ENCODE results near the gene IPO13.
A peak's percentile ranks its signal among the peaks of the same experiment; 100 is the strongest.

The IPO13 gene

DNA sequence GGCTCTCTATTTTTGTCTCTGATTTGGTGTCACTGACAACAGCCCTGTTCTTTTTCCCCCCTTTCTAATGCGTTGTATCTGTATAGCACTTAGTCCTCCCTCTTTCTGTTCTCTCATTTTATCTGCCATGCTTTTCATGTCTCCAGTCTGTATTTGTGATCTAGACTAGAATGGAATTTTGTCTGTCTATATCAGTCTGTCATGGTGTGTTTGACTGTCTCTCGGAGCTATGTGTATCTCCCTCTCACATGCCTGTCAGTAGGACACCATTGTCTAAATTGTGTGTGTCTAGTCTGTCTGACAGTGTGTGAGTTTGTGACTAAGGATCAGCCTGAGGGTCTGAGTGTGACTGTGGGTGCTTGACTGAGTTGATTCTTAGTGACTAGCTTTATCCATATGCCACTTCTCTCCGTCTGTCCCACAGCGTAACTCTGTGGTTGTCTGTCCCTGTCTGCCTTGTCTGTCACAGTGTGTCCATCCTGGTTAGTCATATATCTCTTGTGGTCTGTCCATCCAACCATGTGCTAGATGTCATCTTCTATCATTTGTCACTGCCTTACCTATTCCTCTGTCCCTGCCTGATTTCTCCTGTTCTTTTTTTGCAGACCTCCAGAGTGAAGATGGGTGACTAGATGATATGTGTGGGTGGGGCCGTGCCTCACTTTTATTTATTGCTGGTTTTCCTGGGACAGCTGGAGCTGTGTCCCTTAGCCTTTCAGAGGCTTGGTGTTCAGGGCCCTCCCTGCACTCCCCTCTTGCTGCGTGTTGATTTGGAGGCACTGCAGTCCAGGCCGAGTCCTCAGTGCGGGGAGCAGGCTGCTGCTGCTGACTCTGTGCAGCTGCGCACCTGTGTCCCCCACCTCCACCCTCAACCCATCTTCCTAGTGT, 30.9 kb downstream of the IPO13 start:
- TF ChIP-seq CTCF (conservative IDR thresholded peaks at IDR 0.05): no peak
- no peak for TF ChIP-seq ZFX (IDR thresholded peaks at IDR 0.05)
- peak overlapping the region; percentile 76 for H3K27ac ChIP-seq

DNA sequence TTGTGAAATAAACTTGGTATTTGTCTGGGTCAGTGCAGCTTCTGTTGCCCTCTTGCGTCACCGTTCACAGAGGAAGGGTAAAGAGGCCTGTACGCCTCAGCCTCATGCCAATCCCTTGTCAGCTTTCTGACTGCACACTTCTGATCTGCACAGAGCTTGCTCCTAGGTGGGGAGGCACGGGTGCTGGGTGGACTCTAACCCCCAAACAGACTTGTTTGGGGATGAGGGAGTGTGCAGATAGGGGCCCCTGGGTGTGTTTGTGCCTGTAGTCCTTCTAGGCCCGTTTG, 31.5 kb downstream of the IPO13 start:
- peak overlapping the region; percentile 76 for H3K27ac ChIP-seq
- TF ChIP-seq CTCF (conservative IDR thresholded peaks at IDR 0.05): no peak
- no peak for TF ChIP-seq ZFX (IDR thresholded peaks at IDR 0.05)

DNA sequence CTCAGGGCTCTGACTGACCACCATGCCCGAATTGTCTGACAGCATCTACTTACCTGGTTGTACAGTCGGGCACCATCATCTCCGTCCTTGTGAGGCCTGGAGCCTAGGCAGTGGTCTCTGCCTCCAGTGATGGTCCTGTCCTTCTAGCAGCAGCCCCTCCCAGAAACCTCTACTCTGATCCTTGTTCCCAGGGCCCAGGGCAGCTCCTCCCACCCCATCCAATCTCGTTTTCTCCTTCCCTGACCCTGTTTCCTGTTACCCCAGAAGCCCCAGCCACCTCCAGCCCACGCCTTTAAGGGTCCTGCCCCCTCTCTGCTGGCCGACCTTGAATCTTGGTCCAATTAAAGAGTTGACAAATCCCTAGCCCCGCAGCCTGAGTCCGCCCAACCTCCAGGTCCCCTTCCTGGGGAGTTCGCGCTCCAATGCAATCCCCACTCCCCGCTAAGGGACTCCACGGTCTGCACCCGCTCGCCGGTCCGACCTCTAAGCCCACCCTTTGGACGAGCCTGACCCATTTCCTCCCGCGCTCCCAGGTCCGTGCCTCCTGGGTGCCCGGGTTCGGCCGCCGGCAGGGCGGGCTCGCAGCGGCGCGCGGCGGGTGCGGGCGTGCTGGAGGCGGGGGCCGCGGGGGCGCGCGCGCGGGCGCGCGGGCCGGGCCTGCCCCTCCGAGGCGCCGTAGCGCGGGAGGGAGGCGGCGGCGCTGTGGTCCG, 32.0 kb downstream of the IPO13 start, which contains the start of gene B4GALT2:
Gene B4GALT2 (plus strand): TSS at position 660 of the 710 bp plus-strand sequence. CDS start 1,951 bp downstream, outside the sequence.
- TF ChIP-seq ZFX (IDR thresholded peaks at IDR 0.05) (no peak), CTCF (conservative IDR thresholded peaks at IDR 0.05) (no peak)
- peak within 1 kb of the TSS; percentile 76 for H3K27ac ChIP-seq

DNA sequence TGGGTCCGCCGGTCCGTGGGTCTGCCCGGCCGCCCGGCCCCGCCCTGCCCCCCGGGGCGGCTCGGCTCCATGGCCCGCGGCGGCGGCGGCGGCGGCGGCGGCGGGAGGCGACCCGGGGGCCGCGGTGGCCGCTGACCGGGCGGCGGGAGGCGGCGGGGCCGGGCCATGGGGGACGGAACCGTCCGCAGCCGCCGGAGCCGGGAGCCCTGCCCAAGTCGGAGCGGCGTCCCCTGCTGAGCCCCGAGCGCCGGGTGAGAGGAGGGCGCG, 32.4 kb downstream of the IPO13 start:
- H3K27ac ChIP-seq: peak overlapping the region; percentile 76
- TF ChIP-seq CTCF (conservative IDR thresholded peaks at IDR 0.05) (no peak), ZFX (IDR thresholded peaks at IDR 0.05) (no peak)

- peak overlapping the region; percentile 76 for H3K27ac ChIP-seq
- TF ChIP-seq ZFX (IDR thresholded peaks at IDR 0.05) (peak; percentile 52; the same call in 1 of the 2 replicates), CTCF (conservative IDR thresholded peaks at IDR 0.05) (no peak)
Measured at GRCh38 chr1:43979528-43980254, 32.9 kb downstream of the IPO13 start.

GRCh38 chr1:43980255-43981134, 33.7 kb downstream of the IPO13 start:
- TF ChIP-seq ZFX (IDR thresholded peaks at IDR 0.05) (no peak), CTCF (conservative IDR thresholded peaks at IDR 0.05) (no peak)
- H3K27ac ChIP-seq: peak overlapping the region; percentile 76

All from C4-2B (cell line).